ENCODE measurements around the gene GZF1. TPM values are rescaled to one million over a fixed set of nuclear protein-coding genes. Genes with fewer than 3 reads are reported as not detected.

The GZF1 gene
- total RNA-seq, 2 experiments from 2014 or later: 12.2 to 13.1 TPM

- POLR2A ChIA-PET: interaction anchor here (3.1 kb wide), 1 partner anchor 12 kb away, joined by 24 read pairs; the partner anchor contains the start of gene NXT1
- CTCF ChIA-PET: interaction anchor here (1.6 kb wide), 1 partner anchor 13 kb away, joined by 3 read pairs; no protein-coding TSS in a partner anchor
Measured at GRCh38 chr20:23362392-23363256, 642 bp downstream of the GZF1 start.

- POLR2A ChIA-PET: interaction anchor here (3.1 kb wide), 1 partner anchor 13 kb away, joined by 24 read pairs; the partner anchor contains the start of gene NXT1
- CTCF ChIA-PET: interaction anchor here (1.6 kb wide), 1 partner anchor 13 kb away, joined by 3 read pairs; no protein-coding TSS in a partner anchor
Measured at GRCh38 chr20:23363257-23363649, 1.3 kb downstream of the GZF1 start.

GRCh38 chr20:23365390-23366165, 3.6 kb downstream of the GZF1 start:
- ChIA-PET CTCF (no interaction called here), POLR2A (no interaction called here)

GRCh38 chr20:23366384-23366783, 4.4 kb downstream of the GZF1 start:
- ChIA-PET POLR2A (interaction anchor here (0.6 to 1.1 kb wide), 2 partner anchors 9 to 16 kb away, joined by 3 to 4 read pairs; partner anchors contain the start of gene NXT1), CTCF (interaction anchor here (0.8 kb wide), 1 partner anchor 19 kb away, joined by 3 read pairs; no protein-coding TSS in a partner anchor)

- ChIA-PET CTCF (no interaction called here), POLR2A (no interaction called here)
Measured at GRCh38 chr20:23367770-23368169, 5.8 kb downstream of the GZF1 start.

- ChIA-PET CTCF (no interaction called here), POLR2A (no interaction called here)
Measured at GRCh38 chr20:23368316-23369071, 6.5 kb downstream of the GZF1 start.

GRCh38 chr20:23369072-23369823, 7.3 kb downstream of the GZF1 start:
- POLR2A ChIA-PET: interaction anchor here (0.6 kb wide), 1 partner anchor 13 kb away, joined by 6 read pairs; no protein-coding TSS in a partner anchor

GRCh38 chr20:23370274-23370673, 8.3 kb downstream of the GZF1 start:
- POLR2A ChIA-PET: interaction anchor here (0.6 kb wide), 1 partner anchor 12 kb away, joined by 6 read pairs; no protein-coding TSS in a partner anchor

More at GRCh38 chr20:23369072-23369823, 7.3 kb downstream of the GZF1 start:
- CTCF ChIA-PET: no interaction called here

GRCh38 chr20:23370873-23371272, 8.9 kb downstream of the GZF1 start:
- CTCF ChIA-PET: no interaction called here
- POLR2A ChIA-PET: no interaction called here

More at GRCh38 chr20:23370274-23370673, 8.3 kb downstream of the GZF1 start:
- CTCF ChIA-PET: no interaction called here

- CTCF ChIA-PET: interaction anchor here (0.6 kb wide), 1 partner anchor 12 kb away, joined by 3 read pairs; no protein-coding TSS in a partner anchor
- POLR2A ChIA-PET: no interaction called here
Measured at GRCh38 chr20:23371496-23371895, 9.5 kb downstream of the GZF1 start.

GRCh38 chr20:23374441-23374840, 12.5 kb downstream of the GZF1 start:
- ChIA-PET CTCF (interaction anchor here (1.0 kb wide), 1 partner anchor 25 kb away, joined by 3 read pairs; no protein-coding TSS in a partner anchor), POLR2A (interaction anchor here (1.1 kb wide), 1 partner anchor 47 kb away, joined by 4 read pairs; the partner anchor contains the start of gene NAPB)

- POLR2A ChIA-PET: interaction anchor here (1.1 kb wide), 1 partner anchor 46 kb away, joined by 4 read pairs; the partner anchor contains the start of gene NAPB
Measured at GRCh38 chr20:23375827-23376226, 13.8 kb downstream of the GZF1 start.

GRCh38 chr20:23379772-23380171, 17.8 kb downstream of the GZF1 start:
- POLR2A ChIA-PET: no interaction called here
- CTCF ChIA-PET: no interaction called here

More at GRCh38 chr20:23375827-23376226, 13.8 kb downstream of the GZF1 start:
- CTCF ChIA-PET: no interaction called here

GRCh38 chr20:23381876-23382275, 19.9 kb downstream of the GZF1 start:
- CTCF ChIA-PET: interaction anchor here (0.6 kb wide), 1 partner anchor 1785 kb away, joined by 4 read pairs; no protein-coding TSS in a partner anchor

GRCh38 chr20:23386304-23387117, 24.5 kb downstream of the GZF1 start:
- CTCF ChIA-PET: no interaction called here
- POLR2A ChIA-PET: no interaction called here

More at GRCh38 chr20:23381876-23382275, 19.9 kb downstream of the GZF1 start:
- POLR2A ChIA-PET: interaction anchor here (0.7 kb wide), 1 partner anchor 12 kb away, joined by 6 read pairs; no protein-coding TSS in a partner anchor

GRCh38 chr20:23387118-23387443, 25.1 kb downstream of the GZF1 start:
- POLR2A ChIA-PET: no interaction called here
- CTCF ChIA-PET: no interaction called here

GRCh38 chr20:23390091-23390774, 28.3 kb downstream of the GZF1 start:
- CTCF ChIA-PET: no interaction called here

More at GRCh38 chr20:23390091-23390774, 28.3 kb downstream of the GZF1 start:
- POLR2A ChIA-PET: no interaction called here
